H1 (cell line): ENCODE measurements around the gene PURA. TPM values are rescaled to one million over a fixed set of nuclear protein-coding genes. Genes with fewer than 3 reads are reported as not detected.

ENCODE experiments used
- CEBPB ChIP-seq: IDR thresholded peaks from 2 replicates; pipeline ENCODE4 v1.6.1; 2012; ENCODE audit warnings: low read depth, low read length
- EGR1 ChIP-seq: IDR thresholded peaks from 2 replicates; pipeline ENCODE4 v1.6.1; 2011; ENCODE audit warnings: low read depth, low read length, borderline replicate concordance
- EP300 ChIP-seq, 2 experiments: IDR thresholded peaks; 1 replicate in 1 of 2; 2 replicates in 1 of 2; pipeline ENCODE4 v1.6.1; 2011 to 2012; ENCODE audit warnings: low read depth in 2 of 2, low read length in 2 of 2, mild to moderate bottlenecking in 2 of 2, borderline replicate concordance in 1 of 2, inconsistent platforms in 1 of 2, moderate library complexity in 1 of 2
- GABPA ChIP-seq: IDR thresholded peaks from 2 replicates; pipeline ENCODE4 v1.6.1; 2011; ENCODE audit warnings: mild to moderate bottlenecking, low read length, moderate library complexity, borderline replicate concordance; ENCODE audit not compliant: insufficient read depth
- NRF1 ChIP-seq: IDR thresholded peaks from 2 replicates; pipeline ENCODE4 v1.6.1; 2011; ENCODE audit warnings: mild to moderate bottlenecking, low read depth, low read length, improper control_type of control experiment
- POLR2A ChIP-seq, 2 experiments: IDR thresholded peaks; 1 replicate in 1 of 2; 2 replicates in 1 of 2; pipeline ENCODE4 v1.6.1; 2011; ENCODE audit warnings: low read depth in 2 of 2, low read length in 2 of 2, mild to moderate bottlenecking in 2 of 2; ENCODE audit errors: control extremely low read depth in 1 of 2
- RBBP5 ChIP-seq: IDR thresholded peaks from 2 replicates; pipeline ENCODE4 v1.7.1; 2012; ENCODE audit warnings: low read depth, mild to moderate bottlenecking, inconsistent platforms, low read length, moderate library complexity, borderline replicate concordance
- SIX5 ChIP-seq: IDR thresholded peaks from 2 replicates; pipeline ENCODE4 v1.6.1; 2011; ENCODE audit warnings: mild to moderate bottlenecking, low read depth, low read length
- SP1 ChIP-seq: IDR thresholded peaks from 2 replicates; pipeline ENCODE4 v1.6.1; 2011; ENCODE audit warnings: low read depth, low read length
- SP4 ChIP-seq: IDR thresholded peaks from 2 replicates; pipeline ENCODE4 v1.6.1; 2012; ENCODE audit warnings: low read length, inconsistent platforms
- TAF7 ChIP-seq: optimal IDR thresholded peaks from 2 replicates; pipeline ENCODE3; 2011; ENCODE audit warnings: low read depth, mild to moderate bottlenecking, inconsistent platforms, low read length, moderate library complexity, borderline replicate concordance
- TBP ChIP-seq: IDR thresholded peaks from 2 replicates; pipeline ENCODE4 v1.6.1; 2011; ENCODE audit warnings: low read depth, low read length, improper control_type of control experiment
- ZNF274 ChIP-seq: IDR thresholded peaks from 2 replicates; pipeline ENCODE4 v1.7.0; 2012; ENCODE audit warnings: low read length, borderline replicate concordance; ENCODE audit errors: extremely low read depth
- polyA plus RNA-seq, 7 experiments: library from polyadenylated mRNA; depleted of rRNA in 3 of 7; stranded (reverse) in 5 of 7; unstranded in 2 of 7; fragments of >200 nt in 5 of 7; fragments of 200-250 nt in 2 of 7; gene quantifications; 1 replicate in 5 of 7; 2 replicates in 1 of 7; 4 replicates in 1 of 7; pipeline versions ENCODE4 v1.2.1 to v1.2.3, GENCODE V29; 2011 to 2013; ENCODE audit warnings: missing spikeins in 2 of 7, mixed read lengths in 2 of 7
- total RNA-seq: library from RNA; stranded (reverse); fragmentation: NEBNext Ultra II Directional; extraction: Animal tissue kit (Norgen Biotek cat#: 25700); gene quantifications from 2 replicates; pipeline ENCODE4 v1.2.1, GENCODE V29; 2021
- TF ChIP-seq, protein P1 (sequence below): IDR thresholded peaks from 2 replicates; pipeline ENCODE4 v1.6.1; 2012; ENCODE audit warnings: inconsistent platforms
- TF ChIP-seq, protein P2 (sequence below): IDR thresholded peaks from 2 replicates; pipeline ENCODE4 v1.6.1; 2011; ENCODE audit warnings: low read length, improper control_type of control experiment

Gene PURA
- total and polyA plus RNA-seq, 2 of the 8 experiments (the other 6 are each of a cell fraction or from before 2014, with no cell fraction given) = 0.98 to 2.1 TPM

DNA sequence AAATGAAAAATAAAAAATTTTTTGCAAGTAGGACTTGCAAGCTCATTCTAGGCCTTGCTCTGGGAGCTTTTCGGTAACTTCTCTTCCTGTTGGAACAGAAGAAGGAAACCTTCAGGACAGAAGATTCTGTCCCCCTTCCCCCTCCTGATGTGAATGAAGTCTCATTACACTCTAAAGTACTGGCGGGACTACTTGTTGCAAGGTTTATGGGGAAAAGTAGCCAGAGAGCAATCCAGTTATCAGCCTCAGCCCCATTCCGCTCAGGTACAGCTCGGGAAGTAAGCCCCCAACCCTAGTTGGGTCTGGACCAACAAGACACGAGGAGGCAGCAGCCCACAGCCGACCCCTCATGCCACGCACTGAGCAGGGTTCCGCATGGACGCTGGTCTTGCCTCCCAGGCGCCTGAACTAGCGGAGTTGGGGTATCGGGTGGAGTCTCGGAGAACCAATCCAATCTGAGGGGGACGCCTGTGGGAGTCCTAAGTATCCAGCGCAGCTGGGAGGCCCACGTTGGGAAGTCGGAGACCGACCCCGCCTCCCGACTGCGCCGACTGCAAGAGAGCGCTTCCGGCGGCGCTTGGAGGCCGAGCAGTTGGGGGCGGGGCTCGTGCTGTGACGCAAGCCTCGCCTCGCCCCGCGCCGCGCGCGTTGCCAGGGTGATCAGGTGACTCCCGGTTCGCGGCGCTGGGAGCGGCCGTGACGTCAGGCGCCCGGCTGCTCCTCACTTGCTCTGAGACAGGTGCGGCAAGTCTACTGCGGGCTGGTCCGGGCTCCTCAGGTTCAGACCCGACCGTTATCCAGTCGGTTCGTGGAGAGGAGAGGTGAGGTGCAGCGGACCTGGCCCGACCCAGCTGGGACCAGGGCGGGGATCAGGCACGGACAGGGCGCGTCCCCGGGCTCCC, 60.8 kb downstream of the PURA start, which contains the start of gene CYSTM1 (continued):
- TF ChIP-seq EP300 (IDR thresholded peaks at IDR 0.05; ENCODE audit: borderline replicate concordance in 1 of 2, low read depth in 2 of 2, low read length in 2 of 2) = 0 out of 3 replicates have a peak, but pooled peaks of 1 of the 2 experiments have one; percentile 12
- TF ChIP-seq SP4 = no peak
- TF ChIP-seq NRF1 = peak; percentile 17; the same call in 1 of the 2 replicates
- TF ChIP-seq, protein P1, sequence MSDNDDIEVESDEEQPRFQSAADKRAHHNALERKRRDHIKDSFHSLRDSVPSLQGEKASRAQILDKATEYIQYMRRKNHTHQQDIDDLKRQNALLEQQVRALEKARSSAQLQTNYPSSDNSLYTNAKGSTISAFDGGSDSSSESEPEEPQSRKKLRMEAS = peak; percentile 42
- TF ChIP-seq RBBP5 = peak; percentile 25; the same call in 1 of the 2 replicates
- peak; percentile 73 for TF ChIP-seq TBP
- TF ChIP-seq, protein P2, sequence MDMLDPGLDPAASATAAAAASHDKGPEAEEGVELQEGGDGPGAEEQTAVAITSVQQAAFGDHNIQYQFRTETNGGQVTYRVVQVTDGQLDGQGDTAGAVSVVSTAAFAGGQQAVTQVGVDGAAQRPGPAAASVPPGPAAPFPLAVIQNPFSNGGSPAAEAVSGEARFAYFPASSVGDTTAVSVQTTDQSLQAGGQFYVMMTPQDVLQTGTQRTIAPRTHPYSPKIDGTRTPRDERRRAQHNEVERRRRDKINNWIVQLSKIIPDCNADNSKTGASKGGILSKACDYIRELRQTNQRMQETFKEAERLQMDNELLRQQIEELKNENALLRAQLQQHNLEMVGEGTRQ = peak; percentile 74
- peak; percentile 88 for TF ChIP-seq CEBPB
- TF ChIP-seq SIX5 = no peak
- TF ChIP-seq GABPA = no peak
- no peak for TF ChIP-seq ZNF274
- TF ChIP-seq SP1 = peak; percentile 16; the same call in 1 of the 2 replicates
- TF ChIP-seq EGR1 = no peak
- TF ChIP-seq TAF7 = no peak
- TF ChIP-seq POLR2A (IDR thresholded peaks at IDR 0.05; ENCODE audit: control extremely low read depth in 1 of 2, low read depth in 2 of 2, low read length in 2 of 2) = peak; percentile 74 to 83; a peak in 2 of 3 replicates
